Spleen (tissue), 11 donors: Measurements from ENCODE around the gene FGGY. TPM values are rescaled to one million over a fixed set of nuclear protein-coding genes. Genes with fewer than 3 reads are reported as not detected.

Source experiments
- DNase-seq: peaks from one replicate; pipeline ENCODE4 v3.0.0-alpha.2; 2020
- H3K27ac ChIP-seq, 8 donors: fragments of 200-600 bp; sonication (generic) in 7 of 8; 1 replicate in 4 of 8; 2 replicates in 4 of 8; pipeline versions ENCODE4 v1.5.0 to v1.8.0; 2016 to 2021; ENCODE audit warnings: inconsistent platforms in 4 of 8, mild to moderate bottlenecking in 4 of 8, moderate library complexity in 1 of 8
- H3K27me3 ChIP-seq, 7 donors: fragments of 200-600 bp; sonication (generic) in 6 of 7; replicated peaks in 1 of 7; 1 replicate in 4 of 7; 2 replicates in 3 of 7; pipeline versions ENCODE4 v1.5.0 to v1.8.0; 2016 to 2021; ENCODE audit warnings: inconsistent platforms in 3 of 7, mild to moderate bottlenecking in 1 of 7
- H3K36me3 ChIP-seq, 6 donors: fragments of 200-600 bp; sonication (generic) in 5 of 6; 1 replicate in 4 of 6; 2 replicates in 2 of 6; pipeline versions ENCODE4 v1.5.0 to v1.8.0; 2016 to 2021; ENCODE audit warnings: inconsistent platforms in 2 of 6
- H3K4me1 ChIP-seq, 6 donors: fragments of 200-600 bp; sonication (generic) in 5 of 6; 1 replicate in 3 of 6; 2 replicates in 3 of 6; pipeline versions ENCODE4 v1.5.0 to v1.8.0; 2016 to 2021; ENCODE audit warnings: inconsistent platforms in 3 of 6
- H3K4me3 ChIP-seq, 8 donors: fragments of 200-600 bp; sonication (generic) in 7 of 8; 1 replicate in 4 of 8; 2 replicates in 4 of 8; pipeline versions ENCODE4 v1.5.0 to v1.8.0; 2016 to 2021; ENCODE audit warnings: inconsistent platforms in 4 of 8, mild to moderate bottlenecking in 4 of 8, moderate library complexity in 2 of 8
- H3K9me3 ChIP-seq, 8 donors: fragments of 200-600 bp; sonication (generic) in 7 of 8; 1 replicate in 4 of 8; 2 replicates in 4 of 8; pipeline versions ENCODE4 v1.5.0 to v1.8.0; 2016 to 2021; ENCODE audit warnings: inconsistent platforms in 4 of 8
- CTCF ChIP-seq, 11 experiments: fragments of 200-600 bp in 7 of 11; fragments of 450-650 bp in 4 of 11; sonication (generic) in 4 of 11; IDR thresholded peaks in 8 of 11; conservative IDR thresholded peaks in 3 of 11; 1 replicate in 7 of 11; 2 replicates in 4 of 11; pipeline versions ENCODE4 v1.4.0 to v1.8.0; 2016 to 2021; ENCODE audit warnings: antibody characterized with exemption in 11 of 11, inconsistent platforms in 4 of 11, mild to moderate bottlenecking in 1 of 11
- POLR2A ChIP-seq, 3 donors: fragments of 450-650 bp; IDR thresholded peaks; one replicate each; pipeline ENCODE4 v1.5.1; 2017; ENCODE audit warnings: antibody characterized with exemption in 3 of 3, mild to moderate bottlenecking in 1 of 3
- POLR2AphosphoS5 ChIP-seq, 3 donors: sonication (generic); formaldehyde crosslinking; IDR thresholded peaks; one replicate each; pipeline ENCODE4 v1.5.1; 2017; ENCODE audit warnings: antibody characterized with exemption in 3 of 3
- WGBS, 5 donors: extraction: QIAGEN DNeasy Blood & Tissue Kit in 3 of 5; methylation state at CpG; one replicate each; pipeline versions ENCODE4 v1.1.5 to v1.1.7; 2013 to 2018; 5-methylcytosine and 5-hydroxymethylcytosine counted together
- intact Hi-C: fragments of 100-400 bp; cut with DNase I; formaldehyde crosslinking; loops from one replicate; pipeline ENCODE4 v1.15.0; 2023; ENCODE audit warnings: low total_unique reads
- polyA plus RNA-seq, 3 donors: library from polyadenylated mRNA; stranded (reverse); fragments of 200-250 nt; gene quantifications; one replicate each; pipeline ENCODE4 v1.2.1, GENCODE V29; 2013
- total RNA-seq, 7 donors: library from RNA; depleted of rRNA in 3 of 7; stranded (reverse); fragments of >200 nt in 3 of 7; fragmentation: NEBNext Ultra II Directional in 4 of 7; extraction: Animal tissue kit (Norgen Biotek cat#: 25700) in 4 of 7; gene quantifications; one replicate each; pipeline versions ENCODE4 v1.1.0 to v1.2.1, GENCODE V29; 2016 to 2021
- donor health status: healthy with polysubstance abuse.
- donor health status: DM: no; HTN: no; CAD: no; lungs with moderate emphysema.
- donor health status: DM: no; HTN: no; CAD: no.
- donor health status: Bipolar disorder and iron deficiency.
- donor health status: healthy.
- donor health status: DM: no; HTN: no; CAD: no.
- donor health status: DM: yes; HTN: yes; CAD: no.

FGGY gene
- total and polyA plus RNA-seq, 10 donors: 1.7 to 27.8 (median 13.2) TPM

GRCh38 chr1:59500950-59501742, 204.3 kb downstream of the FGGY start:
- H3K36me3 ChIP-seq: peaks cover 0 to 4% (median 0%) of the 10 kb centered on the region in 6 donors
- WGBS, 5 donors: 55 to 69% (median 68%) methylated on average over 4 of the region's 4 CpGs
- no peak overlapping the region for H3K4me3 ChIP-seq
- peaks cover 0 to 25% (median 6%) of the 10 kb centered on the region in 6 donors for H3K4me1 ChIP-seq
- TF ChIP-seq POLR2AphosphoS5 (IDR thresholded peaks at IDR 0.05) (no peak), CTCF (IDR thresholded peaks at IDR 0.05 in 8 of 11, conservative IDR thresholded peaks at IDR 0.05 in 3 of 11) (no peak), POLR2A (IDR thresholded peaks at IDR 0.05) (no peak)
- intact Hi-C loops: no loop called here
- H3K9me3 ChIP-seq: peaks cover 0 to 2% (median 0%) of the 10 kb centered on the region in 8 donors
- no peaks in the 10 kb centered on the region for H3K27me3 ChIP-seq
- no peak for DNase-seq
- H3K27ac ChIP-seq: peak overlapping the region in 4 of 8 donors; percentile 24 to 82 (median 60)

GRCh38 chr1:59502009-59502691, 205.3 kb downstream of the FGGY start:
- Histone ChIP-seq H3K27ac (peak overlapping the region in 1 of 8 donors; percentile 82), H3K4me3 (no peak overlapping the region), H3K9me3 (no peaks in the 10 kb centered on the region), H3K36me3 (no peaks in the 10 kb centered on the region), H3K27me3 (no peaks in the 10 kb centered on the region), H3K4me1 (peaks cover 0 to 33% (median 6%) of the 10 kb centered on the region in 6 donors)
- 82 to 91% (median 88%) methylated on average over 4 of the region's 4 CpGs for WGBS, 5 donors
- no peak for DNase-seq
- TF ChIP-seq POLR2A (IDR thresholded peaks at IDR 0.05) (no peak), POLR2AphosphoS5 (IDR thresholded peaks at IDR 0.05) (no peak), CTCF (IDR thresholded peaks at IDR 0.05 in 8 of 11, conservative IDR thresholded peaks at IDR 0.05 in 3 of 11) (no peak)
- intact Hi-C loops: no loop called here

- no peaks in the 10 kb centered on the region for H3K9me3 ChIP-seq
- no peak for DNase-seq
- intact Hi-C loops: no loop called here
- peak overlapping the region in 1 of 8 donors; percentile 10 for H3K27ac ChIP-seq
- H3K4me3 ChIP-seq: no peak overlapping the region
- H3K4me1 ChIP-seq: peaks cover 0 to 27% (median 4%) of the 10 kb centered on the region in 6 donors
- WGBS, 5 donors: 75 to 88% (median 80%) methylated on average over 3 of the region's 3 CpGs
- TF ChIP-seq POLR2AphosphoS5 (IDR thresholded peaks at IDR 0.05): no peak
- no peaks in the 10 kb centered on the region for H3K36me3 ChIP-seq
- H3K27me3 ChIP-seq: no peaks in the 10 kb centered on the region
These were observed 207.4 kb downstream of the FGGY start for GRCh38 chr1:59504276-59504675.

GRCh38 chr1:59505596-59506028, 208.7 kb downstream of the FGGY start:
- no peaks in the 10 kb centered on the region for H3K27me3 ChIP-seq
- H3K27ac ChIP-seq: peak overlapping the region in 1 of 8 donors; percentile 3
- H3K4me3 ChIP-seq: no peak overlapping the region
- TF ChIP-seq CTCF (IDR thresholded peaks at IDR 0.05 in 8 of 11, conservative IDR thresholded peaks at IDR 0.05 in 3 of 11): no peak
- peaks cover 0 to 15% (median under 1%) of the 10 kb centered on the region in 6 donors for H3K4me1 ChIP-seq
- 90 to 98% (median 92%) methylated on average over 2 of the region's 2 CpGs for WGBS, 5 donors
- H3K9me3 ChIP-seq: no peaks in the 10 kb centered on the region
- no peaks in the 10 kb centered on the region for H3K36me3 ChIP-seq
- no peak for DNase-seq
- intact Hi-C loops: no loop called here
